ENCODE results near the gene TMEM158. TPM values are rescaled to one million over a fixed set of nuclear protein-coding genes. Genes with fewer than 3 reads are reported as not detected.

TMEM158 gene
- polyA plus RNA-seq, 2 donors = 1.7 to 5.6 TPM

DNA sequence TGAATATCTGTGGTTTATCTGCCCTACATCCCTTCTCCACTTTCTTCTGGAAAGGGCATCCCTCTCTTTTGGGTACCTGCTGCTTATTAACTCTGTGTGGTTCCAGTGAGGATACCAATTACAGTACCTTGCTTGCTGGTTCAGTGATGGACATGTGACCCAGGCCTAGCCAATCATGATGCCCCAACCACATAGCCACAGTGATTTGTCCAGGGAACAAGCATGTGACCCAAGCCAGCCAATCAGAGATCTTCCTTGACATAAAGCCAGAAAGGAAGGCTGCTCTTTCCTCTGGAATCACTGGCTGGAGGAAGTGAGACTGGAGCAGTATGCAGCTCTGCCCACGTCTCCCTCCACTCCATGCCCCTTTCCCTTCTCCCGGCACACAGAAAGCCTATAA, 10.9 kb upstream of the TMEM158 start:
- no peaks in the 10 kb centered on the region for H3K9me3 ChIP-seq (ENCODE audit: control insufficient read depth in 2 of 2, insufficient read depth in 1 of 2, low read depth in 1 of 2, low read length in 1 of 2)
- no peak overlapping the region for H3K27ac ChIP-seq (ENCODE audit: low read depth in 2 of 2, low read length in 1 of 2)
- peaks cover 0 to 4% of the 10 kb centered on the region in 2 donors for H3K4me1 ChIP-seq (ENCODE audit: control insufficient read depth in 2 of 2, insufficient read depth in 2 of 2, low read length in 1 of 2)
- WGBS, 2 donors = 88 to 93% methylated on average over 2 of the region's 2 CpGs
- no peak overlapping the region for H3K4me3 ChIP-seq (ENCODE audit: low read depth in 1 of 2, low read length in 2 of 2)
- H3K27me3 ChIP-seq (ENCODE audit: control insufficient read depth in 1 of 2, insufficient read depth in 2 of 2, low read length in 2 of 2) = no peaks in the 10 kb centered on the region
- no peaks in the 10 kb centered on the region for H3K36me3 ChIP-seq (ENCODE audit: control insufficient read depth in 2 of 2, insufficient read depth in 2 of 2, low read length in 1 of 2)

GRCh38 chr3:45235409-45235808, 9.3 kb upstream of the TMEM158 start:
- no peaks in the 10 kb centered on the region for H3K27me3 ChIP-seq (ENCODE audit: control insufficient read depth in 1 of 2, insufficient read depth in 2 of 2, low read length in 2 of 2)
- WGBS, 2 donors = 95% methylated on average over 2 of the region's 2 CpGs
- H3K9me3 ChIP-seq (ENCODE audit: control insufficient read depth in 2 of 2, insufficient read depth in 1 of 2, low read depth in 1 of 2, low read length in 1 of 2) = no peaks in the 10 kb centered on the region
- H3K4me3 ChIP-seq (ENCODE audit: low read depth in 1 of 2, low read length in 2 of 2) = no peak overlapping the region
- H3K36me3 ChIP-seq (ENCODE audit: control insufficient read depth in 2 of 2, insufficient read depth in 2 of 2, low read length in 1 of 2) = no peaks in the 10 kb centered on the region
- peaks cover 0 to 4% of the 10 kb centered on the region in 2 donors for H3K4me1 ChIP-seq (ENCODE audit: control insufficient read depth in 2 of 2, insufficient read depth in 2 of 2, low read length in 1 of 2)
- no peak overlapping the region for H3K27ac ChIP-seq (ENCODE audit: low read depth in 2 of 2, low read length in 1 of 2)

DNA sequence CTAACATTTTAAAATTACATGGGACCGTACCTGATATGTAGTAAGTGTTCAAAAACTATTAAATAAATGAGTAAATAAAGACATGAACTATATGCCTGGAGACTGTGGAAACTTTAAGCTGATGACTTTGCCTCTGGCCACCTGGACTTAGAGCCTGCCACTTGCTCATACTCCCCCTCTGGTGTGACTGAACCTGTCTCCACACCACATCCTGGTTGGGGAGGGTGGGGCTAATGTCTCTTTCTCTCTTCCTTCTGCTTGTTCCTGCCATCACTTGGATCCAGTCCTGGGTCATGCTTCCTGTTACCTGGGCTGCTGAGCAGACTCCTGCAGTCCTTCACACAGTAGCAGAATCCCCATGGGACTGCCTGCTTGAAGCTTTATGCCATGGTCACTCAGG, 8.2 kb upstream of the TMEM158 start:
- no peaks in the 10 kb centered on the region for H3K36me3 ChIP-seq (ENCODE audit: control insufficient read depth in 2 of 2, insufficient read depth in 2 of 2, low read length in 1 of 2)
- H3K9me3 ChIP-seq (ENCODE audit: control insufficient read depth in 2 of 2, insufficient read depth in 1 of 2, low read depth in 1 of 2, low read length in 1 of 2) = no peaks in the 10 kb centered on the region
- H3K4me1 ChIP-seq (ENCODE audit: control insufficient read depth in 2 of 2, insufficient read depth in 2 of 2, low read length in 1 of 2) = peaks cover 0 to 4% of the 10 kb centered on the region in 2 donors
- no peak overlapping the region for H3K27ac ChIP-seq (ENCODE audit: low read depth in 2 of 2, low read length in 1 of 2)
- no peaks in the 10 kb centered on the region for H3K27me3 ChIP-seq (ENCODE audit: control insufficient read depth in 1 of 2, insufficient read depth in 2 of 2, low read length in 2 of 2)
- no peak overlapping the region for H3K4me3 ChIP-seq (ENCODE audit: low read depth in 1 of 2, low read length in 2 of 2)
- WGBS, 2 donors = 95 to 100% methylated on average over 1 of the region's 1 CpG

DNA sequence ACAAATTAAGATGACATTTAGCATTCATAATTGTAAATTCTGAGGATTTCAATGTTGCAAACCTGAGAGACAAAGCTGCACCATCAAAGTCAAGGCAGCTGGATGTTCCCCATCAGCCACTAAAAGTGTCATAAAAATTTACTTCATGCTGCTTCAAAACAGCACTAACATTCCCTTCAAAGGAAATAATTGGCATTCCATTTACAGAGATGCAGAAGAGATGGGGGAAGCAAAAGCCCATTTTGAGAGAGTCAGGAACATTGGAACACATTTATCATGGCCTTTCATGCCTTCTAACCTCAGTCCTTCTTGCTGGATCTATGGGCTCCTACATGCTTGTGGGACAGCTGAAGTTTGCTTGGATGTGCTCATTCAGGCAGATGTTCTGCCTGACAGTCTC, 6.4 kb upstream of the TMEM158 start:
- Histone ChIP-seq H3K4me3 (ENCODE audit: low read depth in 1 of 2, low read length in 2 of 2) (no peak overlapping the region), H3K27me3 (ENCODE audit: control insufficient read depth in 1 of 2, insufficient read depth in 2 of 2, low read length in 2 of 2) (no peaks in the 10 kb centered on the region), H3K36me3 (ENCODE audit: control insufficient read depth in 2 of 2, insufficient read depth in 2 of 2, low read length in 1 of 2) (no peaks in the 10 kb centered on the region), H3K9me3 (ENCODE audit: control insufficient read depth in 2 of 2, insufficient read depth in 1 of 2, low read depth in 1 of 2, low read length in 1 of 2) (no peaks in the 10 kb centered on the region), H3K4me1 (ENCODE audit: control insufficient read depth in 2 of 2, insufficient read depth in 2 of 2, low read length in 1 of 2) (peaks cover 0 to 4% of the 10 kb centered on the region in 2 donors), H3K27ac (ENCODE audit: low read depth in 2 of 2, low read length in 1 of 2) (no peak overlapping the region)

DNA sequence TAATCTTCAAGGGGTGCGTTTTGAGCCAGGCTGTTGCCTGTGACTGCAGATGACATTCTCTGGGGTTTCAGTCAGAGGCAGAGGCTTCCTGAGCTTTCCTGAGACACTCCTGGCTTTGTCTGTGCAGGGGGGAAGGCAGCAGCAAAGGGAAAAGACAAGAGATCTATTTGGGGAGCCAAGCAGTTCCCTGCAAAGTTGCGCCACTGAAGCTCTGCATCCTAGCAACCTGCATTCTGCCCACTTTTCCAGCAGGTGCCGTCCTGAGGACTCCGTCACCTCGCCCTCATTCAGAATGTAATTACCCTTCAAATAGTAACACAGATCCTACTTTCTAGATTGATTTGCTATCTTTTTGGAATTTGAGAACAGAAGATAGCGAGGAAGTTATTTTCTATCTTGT, 1.9 kb upstream of the TMEM158 start:
- Histone ChIP-seq H3K27ac (ENCODE audit: low read depth in 2 of 2, low read length in 1 of 2) (peak overlapping the region in 1 of 2 donors; percentile 14), H3K36me3 (ENCODE audit: control insufficient read depth in 2 of 2, insufficient read depth in 2 of 2, low read length in 1 of 2) (no peaks in the 10 kb centered on the region), H3K9me3 (ENCODE audit: control insufficient read depth in 2 of 2, insufficient read depth in 1 of 2, low read depth in 1 of 2, low read length in 1 of 2) (no peaks in the 10 kb centered on the region), H3K27me3 (ENCODE audit: control insufficient read depth in 1 of 2, insufficient read depth in 2 of 2, low read length in 2 of 2) (peaks cover 0 to 5% of the 10 kb centered on the region in 2 donors), H3K4me3 (ENCODE audit: low read depth in 1 of 2, low read length in 2 of 2) (no peak overlapping the region), H3K4me1 (ENCODE audit: control insufficient read depth in 2 of 2, insufficient read depth in 2 of 2, low read length in 1 of 2) (peaks cover 0 to 10% of the 10 kb centered on the region in 2 donors)
- WGBS, 2 donors = 74 to 80% methylated on average over 6 of the region's 6 CpGs

GRCh38 chr3:45227071-45227820, 1.2 kb upstream of the TMEM158 start:
- no peaks in the 10 kb centered on the region for H3K36me3 ChIP-seq (ENCODE audit: control insufficient read depth in 2 of 2, insufficient read depth in 2 of 2, low read length in 1 of 2)
- H3K4me3 ChIP-seq (ENCODE audit: low read depth in 1 of 2, low read length in 2 of 2) = no peak overlapping the region
- peaks cover 0 to 8% of the 10 kb centered on the region in 2 donors for H3K27me3 ChIP-seq (ENCODE audit: control insufficient read depth in 1 of 2, insufficient read depth in 2 of 2, low read length in 2 of 2)
- no peaks in the 10 kb centered on the region for H3K9me3 ChIP-seq (ENCODE audit: control insufficient read depth in 2 of 2, insufficient read depth in 1 of 2, low read depth in 1 of 2, low read length in 1 of 2)
- peaks cover 0 to 10% of the 10 kb centered on the region in 2 donors for H3K4me1 ChIP-seq (ENCODE audit: control insufficient read depth in 2 of 2, insufficient read depth in 2 of 2, low read length in 1 of 2)
- WGBS, 2 donors = 71 to 79% methylated on average over 7 of the region's 7 CpGs
- H3K27ac ChIP-seq (ENCODE audit: low read depth in 2 of 2, low read length in 1 of 2) = peak overlapping the region in 1 of 2 donors; percentile 11

DNA sequence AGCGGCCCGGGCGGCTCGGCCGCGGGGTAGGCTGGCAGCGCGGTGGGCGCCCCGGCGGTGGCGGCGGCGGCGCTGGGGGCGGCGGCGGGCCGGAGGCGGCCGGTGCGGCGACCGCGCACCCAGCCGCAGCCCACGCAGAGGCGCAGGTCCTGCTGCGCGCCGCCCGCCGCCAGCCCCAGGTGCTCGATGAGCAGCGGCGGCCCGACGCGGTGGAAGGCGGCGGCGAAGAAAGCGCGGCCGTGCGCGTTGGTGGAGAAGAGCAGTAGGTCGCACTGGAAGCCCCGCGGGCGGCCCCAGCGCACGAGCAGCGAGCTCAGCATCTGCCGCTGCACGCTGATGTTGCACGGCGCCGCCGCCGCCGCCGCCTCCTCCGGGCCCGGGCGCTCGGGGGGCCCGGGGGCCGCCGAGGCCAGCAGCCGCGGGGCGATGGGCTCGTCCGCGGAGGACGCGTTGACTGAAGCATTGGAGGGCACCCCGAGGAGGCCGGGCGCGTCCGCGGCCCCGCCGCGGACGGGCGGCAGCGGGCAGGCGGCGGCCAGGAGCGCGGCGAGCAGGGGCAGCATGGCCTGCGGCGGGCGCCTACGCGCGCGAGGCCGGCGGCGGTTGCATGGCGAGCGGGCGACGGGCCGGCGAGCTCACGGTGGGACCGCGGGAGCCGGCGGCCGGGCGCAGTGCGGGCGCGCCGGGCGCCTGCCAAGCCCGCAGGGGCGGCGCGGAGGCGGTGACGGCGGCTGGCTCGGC, 452 bp downstream of the TMEM158 start:
- Histone ChIP-seq H3K9me3 (ENCODE audit: control insufficient read depth in 2 of 2, insufficient read depth in 1 of 2, low read depth in 1 of 2, low read length in 1 of 2) (no peaks in the 10 kb centered on the region), H3K4me1 (ENCODE audit: control insufficient read depth in 2 of 2, insufficient read depth in 2 of 2, low read length in 1 of 2) (peaks cover 0 to 10% of the 10 kb centered on the region in 2 donors), H3K27me3 (ENCODE audit: control insufficient read depth in 1 of 2, insufficient read depth in 2 of 2, low read length in 2 of 2) (peaks cover 0 to 8% of the 10 kb centered on the region in 2 donors), H3K36me3 (ENCODE audit: control insufficient read depth in 2 of 2, insufficient read depth in 2 of 2, low read length in 1 of 2) (no peaks in the 10 kb centered on the region), H3K4me3 (ENCODE audit: low read depth in 1 of 2, low read length in 2 of 2) (peak overlapping the region; percentile 55 to 70), H3K27ac (ENCODE audit: low read depth in 2 of 2, low read length in 1 of 2) (peak overlapping the region in 1 of 2 donors; percentile 37)
- 0 to 1% methylated on average over 64 to 131 of the region's 131 CpGs for WGBS, 2 donors

DNA sequence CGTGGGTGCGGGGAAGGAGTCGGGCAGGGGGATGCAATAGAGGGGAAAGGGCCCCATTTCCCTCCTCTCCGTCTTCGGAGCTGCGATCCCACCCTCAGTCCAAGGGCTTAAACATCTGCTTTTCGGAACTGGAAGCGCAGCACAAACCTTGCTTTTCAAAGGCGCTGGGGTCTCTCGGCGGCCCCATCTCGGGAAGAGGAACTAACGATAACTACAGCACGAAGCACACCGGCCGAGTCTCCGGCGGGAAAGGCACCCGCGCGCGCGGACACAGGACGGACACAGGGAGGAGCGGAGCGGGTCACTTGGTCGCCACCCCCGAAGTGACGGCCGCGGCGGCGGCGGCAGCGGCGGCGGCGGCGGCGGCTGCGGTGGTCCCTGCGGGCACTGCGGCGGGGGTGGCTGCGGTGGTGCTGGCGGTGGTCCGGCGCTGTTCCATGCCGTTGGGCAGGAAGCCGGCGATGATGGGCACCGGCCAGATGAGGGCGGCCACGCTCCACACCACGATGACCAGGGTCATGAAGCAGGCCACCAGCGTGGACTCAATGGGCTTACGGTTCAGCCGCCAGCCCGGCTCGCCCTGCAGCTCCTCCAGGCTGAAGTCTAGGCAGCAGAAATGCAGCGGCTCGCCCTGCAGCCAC, 1.1 kb downstream of the TMEM158 start:
- Histone ChIP-seq H3K9me3 (ENCODE audit: control insufficient read depth in 2 of 2, insufficient read depth in 1 of 2, low read depth in 1 of 2, low read length in 1 of 2) (no peaks in the 10 kb centered on the region), H3K4me1 (ENCODE audit: control insufficient read depth in 2 of 2, insufficient read depth in 2 of 2, low read length in 1 of 2) (peaks cover 0 to 10% of the 10 kb centered on the region in 2 donors), H3K4me3 (ENCODE audit: low read depth in 1 of 2, low read length in 2 of 2) (peak overlapping the region; percentile 50 to 70), H3K27me3 (ENCODE audit: control insufficient read depth in 1 of 2, insufficient read depth in 2 of 2, low read length in 2 of 2) (peaks cover 0 to 8% of the 10 kb centered on the region in 2 donors), H3K36me3 (ENCODE audit: control insufficient read depth in 2 of 2, insufficient read depth in 2 of 2, low read length in 1 of 2) (no peaks in the 10 kb centered on the region), H3K27ac (ENCODE audit: low read depth in 2 of 2, low read length in 1 of 2) (no peak overlapping the region)
- WGBS, 2 donors = 1 to 2% methylated on average over 59 to 62 of the region's 62 CpGs

DNA sequence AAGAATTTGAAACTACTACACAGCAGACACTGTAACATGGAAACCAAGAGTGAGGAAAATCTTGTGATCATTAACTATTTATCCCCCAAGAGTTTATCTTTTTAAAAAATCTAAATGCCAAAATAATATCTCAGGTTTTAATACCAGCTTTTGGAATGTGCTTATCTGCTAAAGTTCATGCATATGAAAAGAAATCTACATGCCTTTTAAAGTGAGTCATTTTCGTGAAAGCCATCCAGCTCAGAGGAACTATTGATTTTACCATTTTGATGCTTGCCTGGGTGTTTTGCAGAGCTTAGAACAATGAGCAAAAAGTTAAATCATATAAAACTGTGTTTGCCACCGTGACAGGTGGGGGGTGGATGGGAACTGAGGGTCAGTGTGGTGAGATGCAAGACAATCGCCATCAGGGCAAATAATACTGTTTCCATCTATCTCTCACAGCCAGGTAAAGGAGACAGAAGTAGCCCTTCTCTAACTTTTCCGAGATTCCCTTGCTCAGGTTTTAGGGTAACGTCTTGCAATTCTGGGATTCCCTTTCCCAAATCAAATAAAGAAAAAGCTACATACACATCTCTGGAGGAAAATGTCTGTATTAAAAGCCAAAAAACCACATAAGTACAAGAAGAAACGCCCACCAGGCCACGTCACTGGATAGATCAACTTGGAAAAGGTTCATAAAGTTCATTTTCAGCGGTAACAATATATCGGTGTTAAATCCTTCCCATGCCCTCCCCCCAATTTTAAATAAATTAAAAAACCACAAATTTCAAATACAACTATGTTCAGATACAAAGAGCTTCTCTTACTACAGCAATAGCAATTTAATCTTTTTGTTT, 2.0 kb downstream of the TMEM158 start:
- 31 to 37% methylated on average over 9 of the region's 9 CpGs for WGBS, 2 donors
- Histone ChIP-seq H3K4me3 (ENCODE audit: low read depth in 1 of 2, low read length in 2 of 2) (peak overlapping the region in 1 of 2 donors; percentile 70), H3K27ac (ENCODE audit: low read depth in 2 of 2, low read length in 1 of 2) (no peak overlapping the region), H3K4me1 (ENCODE audit: control insufficient read depth in 2 of 2, insufficient read depth in 2 of 2, low read length in 1 of 2) (peaks cover 0 to 10% of the 10 kb centered on the region in 2 donors), H3K27me3 (ENCODE audit: control insufficient read depth in 1 of 2, insufficient read depth in 2 of 2, low read length in 2 of 2) (peaks cover 0 to 8% of the 10 kb centered on the region in 2 donors), H3K9me3 (ENCODE audit: control insufficient read depth in 2 of 2, insufficient read depth in 1 of 2, low read depth in 1 of 2, low read length in 1 of 2) (no peaks in the 10 kb centered on the region), H3K36me3 (ENCODE audit: control insufficient read depth in 2 of 2, insufficient read depth in 2 of 2, low read length in 1 of 2) (no peaks in the 10 kb centered on the region)
